SK-MEL-5 (cell line): ENCODE measurements around the gene AFTPH. TPM values are rescaled to one million over a fixed set of nuclear protein-coding genes. Genes with fewer than 3 reads are reported as not detected.

Experiments used
- DNase-seq: peaks from one replicate; pipeline ENCODE4 v3.0.0-alpha.2; 2016; ENCODE audit warnings: low read depth, low spot score
- in situ Hi-C: cut with HindIII; loops from 2 replicates; pipeline ENCODE4 v1.10.0; 2016; ENCODE audit warnings: low sequenced_read_pairs, high pct_unique_total_duplicates, low pct_unique_long_range_greater_than_20kb
- total RNA-seq: library from RNA; depleted of rRNA; stranded (reverse); fragments of >200 nt; shearing (Covaris generic); gene quantifications from 2 replicates; pipeline ENCODE4 v1.2.3, GENCODE V29; 2014

Gene AFTPH
- total RNA-seq, 1 experiment from 2014 or later: 44.7 TPM

DNA sequence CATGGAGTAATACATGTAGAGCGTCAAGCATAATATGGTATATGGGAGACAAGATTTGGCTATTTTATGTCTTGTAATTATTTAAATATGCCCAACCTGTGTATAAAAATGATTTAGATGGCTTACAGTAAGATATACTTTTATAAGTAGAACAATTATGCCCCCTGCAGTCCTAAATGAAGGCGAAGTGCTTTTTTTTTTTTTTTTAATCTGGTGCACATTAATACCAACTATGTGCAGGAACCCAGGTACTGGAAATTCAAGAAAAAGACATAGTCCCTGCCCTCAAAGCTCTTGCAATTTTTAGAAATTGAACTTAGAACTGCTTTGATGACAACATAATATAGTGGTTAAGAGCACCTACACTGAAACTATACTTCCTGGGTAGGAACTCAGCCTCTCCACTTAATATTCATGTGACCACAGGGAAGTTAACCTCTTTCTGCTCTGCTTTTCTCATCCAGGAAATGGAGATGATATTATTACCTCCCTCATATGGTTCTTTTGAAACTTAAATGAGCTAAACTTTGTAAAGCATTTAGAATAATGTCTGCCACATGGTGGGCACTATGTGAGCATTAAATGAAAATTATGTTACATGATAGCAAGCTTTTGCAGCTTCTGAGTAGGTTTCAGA lies 38.1 kb downstream of the AFTPH start:
- DNase-seq: peak; percentile 62
- in situ Hi-C loops: loop anchor here (25.0 kb wide), 1 partner anchor 525 kb away; no protein-coding TSS in a partner anchor

- in situ Hi-C loops: loop anchor here (25.0 kb wide), 1 partner anchor 526 kb away; no protein-coding TSS in a partner anchor
- DNase-seq: no peak
Observed at GRCh38 chr2:64563436-64563938, 39.4 kb downstream of the AFTPH start.

GRCh38 chr2:64565949-64566710 lies 42.0 kb downstream of the AFTPH start:
- in situ Hi-C loops: loop anchor here (25.0 kb wide), 1 partner anchor 529 kb away; no protein-coding TSS in a partner anchor
- DNase-seq: no peak

- in situ Hi-C loops: loop anchor here (25.0 kb wide), 1 partner anchor 530 kb away; no protein-coding TSS in a partner anchor
- no peak for DNase-seq
Observed at GRCh38 chr2:64567473-64567872, 43.3 kb downstream of the AFTPH start.

- no peak for DNase-seq
- in situ Hi-C loops: loop anchor here (25.0 kb wide), 1 partner anchor 532 kb away; no protein-coding TSS in a partner anchor
Observed at GRCh38 chr2:64568836-64569235, 44.7 kb downstream of the AFTPH start.

DNA sequence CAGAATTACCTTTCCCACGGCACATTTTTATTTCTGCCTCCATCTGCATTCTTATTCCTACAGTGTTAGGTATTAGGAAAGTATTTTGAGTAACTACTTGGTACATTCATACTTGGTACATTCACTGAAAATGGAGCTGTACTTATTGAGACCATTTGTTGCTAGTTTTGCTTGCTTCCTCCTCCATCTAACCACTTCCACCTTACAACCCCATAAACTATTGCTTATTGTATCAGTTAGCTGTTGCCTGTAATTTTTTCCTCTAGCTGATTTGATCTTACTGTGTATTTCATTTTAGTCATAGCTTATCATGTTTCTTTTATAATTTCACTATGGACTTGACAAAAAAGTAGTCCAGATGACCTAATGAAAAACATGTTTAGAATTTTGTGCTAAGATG lies 50.7 kb downstream of the AFTPH start:
- in situ Hi-C loops: loop anchor here (25.0 kb wide), 1 partner anchor 538 kb away; no protein-coding TSS in a partner anchor
- no peak for DNase-seq

GRCh38 chr2:64581018-64581417 lies 56.9 kb downstream of the AFTPH start:
- in situ Hi-C loops: no loop called here
- DNase-seq: no peak

- peak; percentile 27 for DNase-seq
- in situ Hi-C loops: no loop called here
Observed at GRCh38 chr2:64581777-64582539, 57.8 kb downstream of the AFTPH start.

GRCh38 chr2:64582774-64583340 lies 58.7 kb downstream of the AFTPH start:
- DNase-seq: no peak
- in situ Hi-C loops: no loop called here

- DNase-seq: peak; percentile 22
- in situ Hi-C loops: no loop called here
Observed at GRCh38 chr2:64586054-64586453, 61.9 kb downstream of the AFTPH start.

DNA sequence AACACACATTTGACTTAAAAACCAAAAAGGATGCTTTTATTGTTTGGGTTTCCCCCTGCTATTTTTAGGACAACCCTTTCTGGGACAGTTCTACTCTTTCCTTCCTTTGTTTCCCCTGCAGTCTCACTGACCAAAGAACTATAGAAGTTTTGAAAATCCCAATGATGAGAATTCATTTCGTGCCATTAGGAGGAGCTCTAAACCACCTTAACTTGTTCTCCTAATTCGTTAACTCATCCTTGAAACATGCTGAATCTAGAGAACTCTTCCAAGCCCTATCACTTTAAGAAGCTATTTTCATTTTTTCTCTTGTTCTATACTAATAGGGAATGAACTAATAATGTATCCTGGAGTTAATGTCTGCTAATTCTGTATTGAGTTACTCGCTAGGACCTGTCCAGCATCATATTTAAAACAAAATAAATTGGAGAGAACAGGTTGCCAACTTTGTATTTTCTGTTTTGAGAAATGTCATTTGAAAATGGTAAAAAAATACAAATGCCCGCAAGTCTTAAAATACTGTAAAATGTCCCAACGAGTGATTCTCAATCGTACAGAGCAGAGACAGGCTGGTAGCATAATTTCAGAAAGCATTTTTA lies 62.9 kb downstream of the AFTPH start:
- peak; percentile 84 for DNase-seq
- in situ Hi-C loops: no loop called here

- in situ Hi-C loops: no loop called here
- DNase-seq: no peak
Observed at GRCh38 chr2:64587561-64587960, 63.4 kb downstream of the AFTPH start.

DNA sequence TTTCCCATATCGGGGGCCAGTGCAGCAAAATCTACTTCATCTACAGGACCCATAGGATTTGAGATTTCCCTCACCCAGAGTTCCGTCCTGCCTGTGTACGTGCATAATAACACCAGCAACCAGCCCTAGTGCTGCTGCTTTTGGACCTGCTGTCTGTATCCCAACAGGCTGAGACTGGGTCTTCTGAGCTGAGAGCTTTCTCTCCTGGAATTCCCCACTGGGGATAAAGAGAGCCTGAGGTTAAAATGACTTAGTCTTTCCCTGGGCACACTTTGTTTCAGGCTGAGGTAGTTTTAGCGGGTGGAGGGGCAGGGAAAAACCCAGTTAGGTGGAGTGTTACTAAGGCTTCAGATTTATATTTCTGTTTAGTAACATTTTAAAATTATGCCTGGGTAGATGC lies 67.1 kb downstream of the AFTPH start:
- DNase-seq: no peak
- in situ Hi-C loops: no loop called here

DNA sequence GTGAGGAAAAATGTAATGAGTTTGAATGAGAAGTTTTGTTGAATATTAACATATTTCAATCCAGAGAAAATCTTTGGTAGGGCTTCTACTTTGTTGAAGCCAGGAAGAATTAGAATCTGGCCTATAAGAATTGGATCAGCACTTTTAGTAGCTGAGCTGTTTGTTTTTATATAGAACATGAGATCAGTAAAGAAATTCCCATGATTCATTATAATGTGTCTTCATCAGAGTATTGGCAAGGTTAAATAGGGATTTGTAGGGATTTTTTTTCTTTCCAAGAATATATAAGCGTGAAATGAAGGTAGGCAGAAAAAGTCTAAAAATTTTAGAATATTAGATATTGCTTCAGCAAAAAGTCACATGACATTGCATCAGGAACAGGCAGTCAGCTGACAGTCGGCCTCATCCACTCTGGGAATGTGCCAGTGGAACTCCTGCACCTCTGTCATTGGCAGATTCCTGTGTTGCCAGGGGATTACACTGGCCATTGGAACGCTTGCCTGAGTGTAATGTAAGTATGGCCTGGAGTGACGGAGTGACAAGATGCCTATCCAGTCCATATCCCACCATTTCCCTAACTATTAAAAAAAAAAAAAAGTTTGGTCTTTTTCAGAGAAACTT lies 69.0 kb downstream of the AFTPH start:
- DNase-seq: peak; percentile 77
- in situ Hi-C loops: no loop called here

GRCh38 chr2:64594226-64594989 lies 70.3 kb downstream of the AFTPH start:
- in situ Hi-C loops: no loop called here
- no peak for DNase-seq
